ENCODE data around the gene DGKI. TPM values are rescaled to one million over a fixed set of nuclear protein-coding genes. Genes with fewer than 3 reads are reported as not detected.

The DGKI gene
- total and polyA plus RNA-seq, 4 donors: 0.01 to 0.37 (median 0.31) TPM

- H3K9ac ChIP-seq (ENCODE audit: low read depth in 1 of 2, low read length in 2 of 2): no peak overlapping the region
- peaks cover 0 to 8% (median 2%) of the 10 kb centered on the region in 4 donors for H3K4me1 ChIP-seq (ENCODE audit: control insufficient read depth in 4 of 4, insufficient read depth in 4 of 4, low read length in 3 of 4)
- H3K9me3 ChIP-seq (ENCODE audit: control insufficient read depth in 4 of 4, low read length in 3 of 4): peaks cover 0 to 8% (median 4%) of the 10 kb centered on the region in 4 donors
- DNase-seq (ENCODE audit: low spot score): no peak
- WGBS: 93% methylated on average over 1 of the region's 1 CpG
- no peaks in the 10 kb centered on the region for H3K27me3 ChIP-seq (ENCODE audit: control insufficient read depth in 4 of 4, insufficient read depth in 4 of 4, low read length in 3 of 4)
- no peaks in the 10 kb centered on the region for H3K36me3 ChIP-seq (ENCODE audit: control insufficient read depth in 4 of 4, insufficient read depth in 3 of 4, low read depth in 1 of 4, low read length in 3 of 4)
- no peak overlapping the region for H3K4me3 ChIP-seq (ENCODE audit: low read depth in 1 of 3, low read length in 3 of 3)
- no peak overlapping the region for H3K27ac ChIP-seq (ENCODE audit: low read depth in 1 of 2, low read length in 2 of 2)
- TF ChIP-seq SP1 (IDR thresholded peaks at IDR 0.05) (no peak), ZBTB33 (IDR thresholded peaks at IDR 0.05) (no peak), HNF4G (IDR thresholded peaks at IDR 0.05) (no peak), MAX (IDR thresholded peaks at IDR 0.05) (no peak), GABPA (IDR thresholded peaks at IDR 0.05 in 1 of 2, conservative IDR thresholded peaks at IDR 0.05 in 1 of 2) (no peak), ATF3 (IDR thresholded peaks at IDR 0.05) (no peak), RXRA (IDR thresholded peaks at IDR 0.05) (no peak), FOXA1 (IDR thresholded peaks at IDR 0.05) (no peak), TAF1 (conservative IDR thresholded peaks at IDR 0.05) (no peak), YY1 (IDR thresholded peaks at IDR 0.05) (no peak), REST (IDR thresholded peaks at IDR 0.05) (no peak), HNF4A (conservative IDR thresholded peaks at IDR 0.05) (no peak), NR2F2 (IDR thresholded peaks at IDR 0.05) (no peak), FOXA2 (IDR thresholded peaks at IDR 0.05) (no peak), RAD21 (IDR thresholded peaks at IDR 0.05) (no peak), CTCF (IDR thresholded peaks at IDR 0.05; ENCODE audit: low read depth, low read length, missing input control) (no peak), JUND (IDR thresholded peaks at IDR 0.05) (no peak), EGR1 (IDR thresholded peaks at IDR 0.05; ENCODE audit: low read depth in 2 of 2) (no peak)
These were observed 10.2 kb downstream of the DGKI start for GRCh38 chr7:137836541-137836940.
